ENCODE results near the gene ARMCX2. TPM values are rescaled to one million over a fixed set of nuclear protein-coding genes. Genes with fewer than 3 reads are reported as not detected.

ARMCX2 gene
- 67.9 and 78.6 TPM in 2 replicates for total RNA-seq

DNA sequence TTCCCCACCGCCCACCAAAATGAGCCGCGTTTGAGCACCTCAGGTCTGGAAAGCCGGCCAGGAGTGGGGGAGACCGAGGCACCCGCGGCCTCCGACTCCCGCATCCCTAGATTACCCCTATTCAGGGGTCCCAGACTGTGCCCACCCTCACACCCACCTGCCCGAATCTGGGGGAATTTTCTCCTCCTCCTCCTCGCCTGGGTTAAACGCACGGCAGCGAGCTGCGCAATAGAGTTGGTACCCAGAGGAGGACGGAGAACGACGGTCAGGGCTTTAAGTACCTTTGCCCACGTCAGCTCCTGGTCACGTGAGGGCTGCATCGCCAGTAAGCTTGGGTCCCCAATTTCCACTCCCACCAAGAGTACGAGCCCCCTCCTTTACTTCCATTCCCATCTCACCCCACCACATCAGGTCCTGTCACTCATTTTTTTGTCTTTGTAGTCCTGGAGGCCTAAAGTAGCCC lies at the start of gene ARMCX2:
TSS of gene ARMCX2 (minus strand) at position 250 of the 463 bp plus-strand sequence. CDS start 2,262 bp downstream, outside the sequence.

DNA sequence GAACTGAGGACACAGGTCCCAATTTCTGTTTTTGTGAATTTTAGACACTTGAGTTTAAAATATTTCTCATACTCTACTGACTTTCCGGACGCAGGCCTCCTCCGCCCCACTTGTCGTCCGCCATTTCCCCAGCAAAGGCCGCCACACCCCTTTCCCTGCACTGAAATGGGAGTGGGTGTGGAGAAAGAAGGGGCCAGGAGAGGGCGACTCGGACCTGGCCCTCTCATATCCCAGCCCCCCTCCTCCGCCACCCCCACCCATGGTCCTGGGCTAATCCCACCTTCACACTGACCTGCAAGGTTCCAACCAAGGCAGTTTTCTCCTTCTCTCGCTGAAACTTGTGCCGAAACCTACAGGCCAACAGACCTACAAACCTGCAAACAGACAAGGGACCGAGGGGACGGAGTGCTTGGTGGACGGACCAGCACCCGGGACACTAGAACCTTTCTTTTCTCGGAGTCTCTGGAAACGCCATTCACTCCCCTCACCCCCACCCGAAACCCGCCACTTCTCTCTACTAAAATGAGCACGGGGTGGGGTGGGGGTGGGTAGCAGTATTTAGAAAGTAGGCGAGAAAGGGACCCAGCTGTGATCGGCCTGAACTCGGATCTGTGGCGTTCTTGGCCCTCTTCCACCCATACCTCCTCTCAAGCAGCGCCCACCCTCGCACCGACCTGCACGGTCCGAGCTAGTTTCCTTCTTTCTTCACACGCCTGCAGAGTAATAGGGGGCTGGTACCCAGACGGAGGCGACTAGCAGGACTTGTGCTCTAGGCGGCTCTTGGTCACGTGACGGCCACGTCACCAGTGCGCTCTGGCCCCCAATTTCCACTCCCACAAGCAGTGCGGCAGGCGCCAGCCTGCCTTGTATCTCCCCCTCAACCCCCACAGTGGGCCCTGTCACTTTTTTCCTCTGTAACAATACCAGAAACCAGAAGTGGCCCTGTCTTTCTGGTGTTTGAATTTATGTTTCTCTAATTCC lies 42.1 kb downstream of the ARMCX2 start, which contains the start of gene ARMCX6:
TSS of gene ARMCX6 (minus strand) at position 790 of the 981 bp plus-strand sequence. CDS start 1,380 bp downstream, outside the sequence.

Small RNA genes within 50 kb of the gene (small RNA-seq; reads per million reads assigned to genes)
- gene RNU6-30P, result not detected
- not detected for gene RNU6-587P

Other genes starting within 250 kb of the ARMCX2 start
- gene ARMCX4, start 174.4 kb downstream of the ARMCX2 start, total RNA-seq, result 6.1 and 6.4 TPM in 2 replicates
- 77.0 and 80.9 TPM in 2 replicates for gene ARMCX1, start 109.3 kb downstream of the ARMCX2 start, total RNA-seq
- gene ARMCX6, start 41.9 kb downstream of the ARMCX2 start, total RNA-seq, result 22.9 and 28.4 TPM in 2 replicates
- 61.0 and 77.5 TPM in 2 replicates for gene ARMCX3, start 36.7 kb downstream of the ARMCX2 start, total RNA-seq

Data from articular chondrocyte of knee joint (primary cell).